T-helper 1 cell treated with Interleukin-12 subunit alpha and Interleukin-12 subunit beta and Interleukin-4 antibody, amounts not matched to agents 30 ng/mL and 1 ng/mL, for 36 hours (primary cell): ENCODE results near the gene ADGRV1. TPM values are rescaled to one million over a fixed set of nuclear protein-coding genes. Genes with fewer than 3 reads are reported as not detected.

ENCODE experiments used
- intact Hi-C: fragments of 100-400 bp; cut with micrococcal nuclease; formaldehyde crosslinking; loops from one replicate; pipeline ENCODE4 v1.15.1; 2024
- total RNA-seq: library from RNA; stranded (reverse); gene quantifications from 2 replicates; pipeline ENCODE4 v1.2.3, GENCODE V29; 2022

ADGRV1 gene, protein sequence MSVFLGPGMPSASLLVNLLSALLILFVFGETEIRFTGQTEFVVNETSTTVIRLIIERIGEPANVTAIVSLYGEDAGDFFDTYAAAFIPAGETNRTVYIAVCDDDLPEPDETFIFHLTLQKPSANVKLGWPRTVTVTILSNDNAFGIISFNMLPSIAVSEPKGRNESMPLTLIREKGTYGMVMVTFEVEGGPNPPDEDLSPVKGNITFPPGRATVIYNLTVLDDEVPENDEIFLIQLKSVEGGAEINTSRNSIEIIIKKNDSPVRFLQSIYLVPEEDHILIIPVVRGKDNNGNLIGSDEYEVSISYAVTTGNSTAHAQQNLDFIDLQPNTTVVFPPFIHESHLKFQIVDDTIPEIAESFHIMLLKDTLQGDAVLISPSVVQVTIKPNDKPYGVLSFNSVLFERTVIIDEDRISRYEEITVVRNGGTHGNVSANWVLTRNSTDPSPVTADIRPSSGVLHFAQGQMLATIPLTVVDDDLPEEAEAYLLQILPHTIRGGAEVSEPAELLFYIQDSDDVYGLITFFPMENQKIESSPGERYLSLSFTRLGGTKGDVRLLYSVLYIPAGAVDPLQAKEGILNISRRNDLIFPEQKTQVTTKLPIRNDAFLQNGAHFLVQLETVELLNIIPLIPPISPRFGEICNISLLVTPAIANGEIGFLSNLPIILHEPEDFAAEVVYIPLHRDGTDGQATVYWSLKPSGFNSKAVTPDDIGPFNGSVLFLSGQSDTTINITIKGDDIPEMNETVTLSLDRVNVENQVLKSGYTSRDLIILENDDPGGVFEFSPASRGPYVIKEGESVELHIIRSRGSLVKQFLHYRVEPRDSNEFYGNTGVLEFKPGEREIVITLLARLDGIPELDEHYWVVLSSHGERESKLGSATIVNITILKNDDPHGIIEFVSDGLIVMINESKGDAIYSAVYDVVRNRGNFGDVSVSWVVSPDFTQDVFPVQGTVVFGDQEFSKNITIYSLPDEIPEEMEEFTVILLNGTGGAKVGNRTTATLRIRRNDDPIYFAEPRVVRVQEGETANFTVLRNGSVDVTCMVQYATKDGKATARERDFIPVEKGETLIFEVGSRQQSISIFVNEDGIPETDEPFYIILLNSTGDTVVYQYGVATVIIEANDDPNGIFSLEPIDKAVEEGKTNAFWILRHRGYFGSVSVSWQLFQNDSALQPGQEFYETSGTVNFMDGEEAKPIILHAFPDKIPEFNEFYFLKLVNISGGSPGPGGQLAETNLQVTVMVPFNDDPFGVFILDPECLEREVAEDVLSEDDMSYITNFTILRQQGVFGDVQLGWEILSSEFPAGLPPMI (N-terminal part only)
- total RNA-seq, result 0.05 TPM in 1 of 2 replicates, not detected in the other

DNA sequence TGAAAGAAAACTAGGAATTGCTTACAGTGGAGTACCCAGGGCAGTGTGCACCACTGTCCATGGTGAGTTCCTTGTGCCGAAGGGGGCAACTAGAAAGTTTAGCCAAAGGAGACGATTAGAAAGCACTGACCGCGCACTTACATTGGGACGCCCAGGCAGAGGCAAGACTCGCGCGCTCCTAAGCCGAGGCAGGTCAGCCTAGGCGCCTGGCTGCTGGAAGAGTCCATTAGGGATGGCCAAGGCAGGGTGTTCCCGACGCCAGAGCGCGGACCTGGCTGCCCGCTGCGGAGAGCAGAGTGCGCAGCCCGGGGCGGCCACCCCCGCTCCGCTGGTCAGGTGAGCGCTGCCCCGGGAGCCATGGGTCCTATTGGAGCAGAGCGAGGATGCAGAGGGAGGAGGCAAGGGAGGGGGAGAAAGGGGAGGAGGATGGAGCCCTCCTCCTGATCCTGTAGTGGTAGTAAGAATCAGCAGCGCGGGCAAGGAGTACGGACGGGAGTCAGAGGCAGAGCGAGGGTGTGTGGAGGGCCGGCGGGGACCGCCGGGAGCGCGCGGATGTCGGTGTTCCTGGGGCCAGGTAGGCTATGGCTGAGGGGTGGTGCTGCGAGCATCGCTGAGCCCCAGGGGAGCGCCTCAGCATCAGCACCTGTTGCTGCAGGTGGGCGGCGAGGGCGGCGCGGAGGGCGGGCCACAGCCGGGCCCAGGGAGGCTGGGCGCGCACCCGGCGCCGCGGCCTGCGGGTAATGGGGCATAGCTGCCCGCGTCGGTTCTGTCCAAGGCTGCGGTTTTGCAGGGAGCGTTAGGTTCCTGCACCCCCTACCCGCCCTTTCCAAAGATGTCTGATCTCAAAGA lies at the start of gene ADGRV1:
TSS of gene ADGRV1 (plus strand) at position 454 of the 849 bp plus-strand sequence. CDS start at position 553, 99 bp downstream.
- intact Hi-C loops, result no loop called here

DNA sequence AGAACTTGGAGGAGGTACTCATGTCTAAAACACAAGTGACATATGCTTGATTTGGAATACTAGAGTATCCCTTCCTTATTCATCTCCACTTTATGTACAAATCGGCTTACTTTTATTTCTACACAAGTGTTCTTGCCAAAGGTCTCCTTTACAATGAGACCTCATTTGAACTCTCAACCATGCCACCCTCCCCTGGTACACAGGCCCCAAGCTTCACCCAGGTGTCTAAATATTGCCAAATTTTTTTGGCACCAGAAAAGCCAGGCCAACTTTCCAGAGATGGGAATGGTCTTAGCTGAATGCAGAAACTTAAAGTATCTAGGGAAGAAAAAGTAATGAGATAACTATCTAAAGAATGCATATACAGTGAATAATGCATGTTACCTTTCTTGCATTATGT lies 48.2 kb upstream of the ADGRV1 start:
- intact Hi-C loops, result no loop called here

DNA sequence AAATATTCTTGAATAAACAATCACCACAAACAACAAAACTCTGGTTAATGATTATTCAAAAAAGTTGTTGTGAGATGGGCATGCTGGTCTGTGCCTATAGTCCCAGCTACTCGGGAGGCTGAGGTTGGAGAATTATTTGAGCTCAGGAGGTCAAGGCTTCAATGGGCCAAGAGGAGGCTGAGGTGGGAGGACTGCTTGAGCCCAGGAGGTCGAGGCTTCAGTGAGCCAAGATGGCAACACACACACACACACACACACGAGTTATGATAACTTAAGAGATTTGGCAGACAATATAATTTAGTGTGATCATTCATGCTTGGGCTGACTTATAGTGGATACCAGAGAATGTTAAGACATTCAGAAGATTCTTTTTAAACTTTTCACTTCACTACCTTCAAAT lies 44.1 kb upstream of the ADGRV1 start:
- intact Hi-C loops, result no loop called here

DNA sequence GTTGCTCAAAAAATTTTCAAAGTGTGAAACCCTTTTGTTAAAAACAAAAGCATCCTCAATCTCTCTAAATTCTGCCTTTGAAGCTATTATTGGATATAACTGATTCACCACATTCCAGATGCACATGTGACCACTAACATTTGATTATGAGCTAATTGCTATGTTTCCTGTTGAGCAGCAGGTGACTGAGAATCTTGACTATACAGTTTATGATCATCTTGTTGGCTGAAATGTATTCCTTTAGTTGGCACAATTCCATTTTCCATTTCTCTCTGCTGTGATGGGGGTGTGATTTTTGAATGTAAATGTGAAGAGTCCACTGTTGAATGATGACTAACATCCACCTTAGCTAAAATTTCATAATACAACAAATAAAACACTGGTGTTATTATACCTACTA lies 39.9 kb upstream of the ADGRV1 start:
- intact Hi-C loops, result loop anchor here (1.0 kb wide), 1 partner anchor 10 kb away; no protein-coding TSS in a partner anchor

DNA sequence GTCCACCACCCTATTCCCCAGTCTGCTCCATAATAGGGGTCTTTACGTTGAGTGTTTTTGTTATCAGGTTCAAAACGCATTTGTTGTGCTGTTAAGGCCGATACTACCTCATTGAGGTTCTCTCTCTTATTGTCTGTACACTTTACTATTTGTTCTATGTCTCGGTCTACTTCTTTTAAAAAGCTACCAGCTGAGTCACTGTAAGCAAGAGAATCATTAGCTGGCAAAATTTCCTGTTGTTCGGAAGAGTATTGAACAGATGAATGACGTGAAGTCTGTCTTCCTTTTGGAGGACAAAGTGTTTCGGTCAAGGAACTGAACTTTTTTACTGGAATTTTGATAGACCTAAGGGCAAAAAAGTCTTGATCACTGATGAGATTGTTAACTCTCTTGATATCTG lies 39.5 kb upstream of the ADGRV1 start:
- intact Hi-C loops, result loop anchor here (1.0 kb wide), 1 partner anchor 9 kb away; no protein-coding TSS in a partner anchor

DNA sequence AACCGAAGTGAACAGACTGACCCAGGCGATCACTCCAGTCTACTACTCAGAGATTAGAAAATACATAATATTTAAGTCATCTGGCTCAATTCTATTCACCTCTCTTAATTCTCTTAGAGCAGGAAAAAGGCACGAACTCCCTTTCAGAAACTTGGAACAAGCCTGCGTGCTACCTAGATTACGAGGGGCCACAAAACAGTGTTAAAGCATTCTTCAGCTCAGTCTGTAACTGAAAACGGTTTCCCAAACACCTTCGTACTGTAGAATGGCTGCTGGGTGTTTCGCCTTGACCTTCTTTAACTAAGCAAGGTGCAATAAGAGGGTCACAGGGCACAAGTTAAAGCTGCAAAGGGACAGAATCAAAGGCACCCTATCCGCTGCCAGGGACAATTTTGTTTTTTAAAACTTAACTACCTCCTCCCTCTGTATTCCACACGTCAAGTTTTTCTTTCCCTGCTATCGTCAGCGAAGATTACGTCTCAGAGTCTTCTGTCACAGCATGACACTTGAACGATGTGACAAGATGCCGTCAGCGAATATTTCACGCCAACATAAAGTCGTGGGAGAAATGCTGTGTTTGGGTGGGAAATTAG lies 29.9 kb upstream of the ADGRV1 start:
- intact Hi-C loops, result loop anchor here (1.0 kb wide), 3 partner anchors 9 to 119 kb away; partner anchors contain the start of genes CETN3, MBLAC2 and POLR3G

DNA sequence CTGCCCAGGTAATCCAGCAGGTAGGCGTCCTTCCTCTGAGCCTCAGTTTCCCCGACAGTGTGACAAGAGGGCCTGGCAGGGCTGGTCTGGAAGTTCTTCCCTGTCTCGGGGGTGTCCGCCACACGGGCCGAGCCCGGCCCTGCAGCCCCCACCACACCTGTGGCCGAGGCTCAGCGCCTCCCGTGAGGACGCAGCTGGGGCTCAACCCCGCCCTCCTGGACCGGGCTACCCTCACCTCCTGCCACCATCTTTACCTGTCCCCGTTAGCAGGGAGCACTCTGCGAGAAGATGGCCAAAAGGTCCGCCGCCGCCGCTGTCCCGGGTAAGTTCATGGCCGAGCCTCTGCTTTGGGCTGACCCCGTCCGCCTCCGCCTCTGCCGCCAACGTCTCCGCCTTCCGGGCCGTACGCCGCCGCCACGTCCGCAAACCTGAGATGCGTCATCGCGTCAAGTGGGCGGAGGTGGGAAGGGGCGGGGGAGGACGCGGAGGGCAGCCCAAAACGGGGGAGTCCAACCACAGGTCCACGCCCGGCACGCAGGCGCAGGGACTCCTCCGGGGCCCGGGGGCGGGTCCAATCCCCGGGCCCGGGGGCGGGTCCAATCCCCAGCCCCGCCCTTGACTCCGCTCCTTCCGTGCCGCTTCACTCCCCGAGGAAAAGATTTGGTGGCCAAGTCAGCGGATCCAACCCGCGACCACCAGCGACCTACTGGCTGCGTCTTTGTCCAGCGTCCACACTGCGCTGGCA lies 29.2 kb upstream of the ADGRV1 start, which contains the start of gene LYSMD3:
TSS of gene LYSMD3 (minus strand) at position 391 of the 745 bp plus-strand sequence. CDS start 4,295 bp downstream, outside the sequence.
- intact Hi-C loops, result loop anchor here (1.0 kb wide), 2 partner anchors 55 to 120 kb away; partner anchors contain the start of genes CETN3, MBLAC2 and POLR3G

DNA sequence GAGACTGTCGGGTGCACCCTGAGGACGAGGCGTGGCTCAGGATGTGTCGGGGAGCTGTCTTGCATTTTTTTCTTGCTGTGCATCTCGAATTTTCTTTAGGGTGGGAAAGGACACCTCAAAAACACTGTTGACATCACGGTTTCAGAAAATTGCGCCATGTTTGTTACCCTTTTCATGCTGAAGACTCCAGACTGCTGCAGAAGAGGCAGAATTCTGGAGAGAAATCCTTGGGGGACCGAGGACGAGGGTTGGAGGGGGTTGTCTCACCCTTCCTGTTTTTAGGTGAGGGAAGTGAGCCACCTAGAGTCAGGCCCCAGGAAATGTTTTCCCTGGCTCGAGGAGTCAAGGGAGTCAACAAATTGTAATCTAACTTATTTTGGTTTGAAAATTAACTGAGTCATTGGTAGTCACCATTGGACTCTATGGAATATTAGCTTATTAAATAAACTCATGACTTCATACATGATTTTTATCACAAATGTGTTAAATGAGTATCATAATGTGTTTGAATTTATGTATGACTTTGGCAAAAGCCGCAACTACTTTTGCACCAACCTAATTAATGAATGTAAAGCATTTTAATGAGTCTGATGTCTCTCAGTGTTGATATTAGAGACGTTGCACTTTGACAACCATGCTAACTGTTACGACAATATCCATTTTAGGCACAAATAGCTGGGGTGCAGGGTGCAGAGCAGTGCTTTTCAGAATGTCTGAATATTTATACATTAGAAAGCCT lies 28.5 kb upstream of the ADGRV1 start:
- intact Hi-C loops, result loop anchor here (1.0 to 10.0 kb wide), 7 partner anchors 56 to 1801 kb away; partner anchors contain the start of genes CETN3, MBLAC2 and POLR3G

DNA sequence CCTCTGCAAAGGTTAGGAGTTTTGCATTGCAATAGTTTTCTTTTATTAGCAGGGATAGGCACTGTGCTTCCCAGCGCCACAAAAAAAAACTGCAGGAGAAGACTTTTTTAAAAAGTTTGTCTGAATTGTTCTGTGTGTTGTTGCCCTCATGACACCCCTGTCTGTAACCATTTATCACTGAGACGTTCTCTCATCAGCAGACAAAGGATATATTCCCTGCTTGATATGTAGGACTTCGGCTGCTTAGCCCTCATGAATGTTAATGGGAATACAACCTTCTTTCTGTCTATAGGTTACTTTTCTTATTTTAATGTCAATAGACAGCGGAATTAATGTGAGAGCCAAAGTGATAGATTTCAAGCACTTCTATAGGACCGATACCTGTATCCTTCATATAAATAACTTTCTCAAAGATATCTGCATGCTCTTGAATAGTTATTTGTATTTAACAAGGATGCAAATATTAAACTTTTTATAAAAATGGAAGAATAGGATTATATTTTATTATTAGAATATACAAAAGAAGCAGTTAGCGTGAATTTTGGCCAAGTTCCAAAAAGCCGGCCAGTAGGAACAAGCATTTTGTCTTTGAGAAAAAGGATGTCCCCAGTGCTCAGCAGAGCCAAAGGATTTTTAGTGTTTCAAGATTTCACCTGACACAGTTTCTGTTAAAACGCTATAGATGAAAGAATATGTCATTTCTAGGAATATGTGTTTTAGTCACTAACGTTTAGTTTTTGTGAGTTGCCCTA lies 27.7 kb upstream of the ADGRV1 start:
- intact Hi-C loops, result loop anchor here (1.0 to 10.0 kb wide), 5 partner anchors 92 to 1802 kb away; no protein-coding TSS in a partner anchor

DNA sequence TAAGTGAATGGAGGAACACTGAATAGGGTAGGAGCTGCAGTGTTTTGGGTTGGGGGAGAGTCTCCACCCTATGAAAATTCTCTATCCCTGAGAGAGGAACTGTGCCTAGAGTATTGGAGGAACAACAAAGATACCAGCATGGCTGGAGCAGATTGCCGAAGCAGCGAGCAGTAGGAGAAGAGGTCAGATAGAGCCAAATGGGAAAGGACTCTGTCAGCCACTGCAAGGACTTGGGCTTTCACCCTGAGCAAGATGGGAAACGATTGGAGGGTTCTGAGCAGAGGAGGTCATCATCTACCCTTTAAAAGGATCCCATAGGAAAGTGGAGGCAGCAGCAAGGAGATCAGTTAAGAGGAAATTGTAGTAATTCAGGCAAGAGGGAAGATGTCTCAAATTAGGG lies 24.8 kb upstream of the ADGRV1 start:
- intact Hi-C loops, result loop anchor here (10.0 kb wide), 1 partner anchor 269 kb away; no protein-coding TSS in a partner anchor

DNA sequence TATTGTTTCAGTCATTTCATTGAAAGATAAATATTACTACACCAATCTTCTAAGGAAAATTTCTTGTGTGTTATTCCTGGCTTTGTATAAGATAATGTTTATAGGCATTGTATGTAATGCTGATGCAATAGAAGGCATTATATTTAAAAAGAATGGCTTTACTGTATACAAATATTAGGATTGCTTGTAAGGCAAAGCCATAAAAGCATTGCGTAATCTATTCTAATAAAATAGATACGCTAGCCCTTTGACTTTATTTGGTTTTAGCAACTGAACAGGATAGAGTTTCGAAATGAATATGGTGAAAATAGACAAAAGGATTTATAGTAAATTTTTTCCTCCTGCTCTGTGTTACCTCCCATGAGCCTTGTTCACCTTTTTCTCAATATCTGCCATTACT lies 23.7 kb upstream of the ADGRV1 start:
- intact Hi-C loops, result loop anchor here (10.0 kb wide), 1 partner anchor 270 kb away; no protein-coding TSS in a partner anchor

DNA sequence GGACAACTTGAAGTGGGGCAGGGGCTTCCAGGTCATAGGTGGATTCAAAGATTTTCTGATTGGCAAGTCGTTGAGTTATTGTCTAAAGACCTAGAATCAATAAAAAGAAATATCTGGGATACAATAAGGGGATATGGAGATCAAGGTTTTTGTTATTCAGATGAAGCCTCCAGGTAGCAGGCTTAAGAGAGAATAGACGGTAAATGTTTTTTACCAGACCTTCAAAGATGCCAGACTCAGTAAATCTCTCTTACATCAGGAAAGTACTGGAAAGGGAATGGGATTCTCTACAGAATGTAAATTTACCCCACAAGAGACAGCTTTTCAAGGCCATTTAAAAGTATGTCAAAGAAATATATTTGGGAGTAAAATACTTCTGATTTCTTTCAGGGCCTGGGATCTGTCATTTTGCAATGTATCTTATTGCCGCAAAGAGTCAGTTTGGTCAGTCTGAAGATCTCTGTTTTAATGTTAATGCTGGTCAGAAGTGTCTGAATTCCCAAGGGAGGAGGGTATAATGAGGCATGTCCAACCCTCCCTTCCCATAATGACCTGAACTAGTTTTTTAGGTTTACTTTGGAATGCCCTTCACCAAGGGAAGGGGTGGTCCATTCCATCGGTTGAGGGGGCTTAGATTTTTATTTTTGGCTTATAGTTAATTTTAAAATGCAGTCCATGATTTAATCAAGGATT lies 15.6 kb upstream of the ADGRV1 start:
- intact Hi-C loops, result no loop called here

DNA sequence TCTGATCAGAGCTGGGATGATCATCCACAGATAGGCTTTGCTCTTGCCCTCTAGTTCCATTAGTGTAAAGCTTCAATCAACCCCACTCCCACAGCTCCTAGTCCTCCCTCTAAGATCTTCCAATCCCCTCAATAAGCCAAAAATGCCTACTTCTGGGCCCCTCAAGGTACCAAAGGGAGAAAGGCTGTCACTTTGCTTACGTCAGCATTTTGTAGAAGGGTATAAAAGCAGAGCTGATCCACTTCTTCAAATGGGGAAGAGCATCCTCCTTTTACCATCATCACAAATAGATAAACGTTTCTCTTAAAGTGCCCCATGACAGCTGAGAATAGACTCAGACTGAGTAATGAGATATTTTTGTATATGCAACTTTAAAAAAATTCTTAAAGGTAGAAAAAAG lies 13.1 kb upstream of the ADGRV1 start:
- intact Hi-C loops, result no loop called here

DNA sequence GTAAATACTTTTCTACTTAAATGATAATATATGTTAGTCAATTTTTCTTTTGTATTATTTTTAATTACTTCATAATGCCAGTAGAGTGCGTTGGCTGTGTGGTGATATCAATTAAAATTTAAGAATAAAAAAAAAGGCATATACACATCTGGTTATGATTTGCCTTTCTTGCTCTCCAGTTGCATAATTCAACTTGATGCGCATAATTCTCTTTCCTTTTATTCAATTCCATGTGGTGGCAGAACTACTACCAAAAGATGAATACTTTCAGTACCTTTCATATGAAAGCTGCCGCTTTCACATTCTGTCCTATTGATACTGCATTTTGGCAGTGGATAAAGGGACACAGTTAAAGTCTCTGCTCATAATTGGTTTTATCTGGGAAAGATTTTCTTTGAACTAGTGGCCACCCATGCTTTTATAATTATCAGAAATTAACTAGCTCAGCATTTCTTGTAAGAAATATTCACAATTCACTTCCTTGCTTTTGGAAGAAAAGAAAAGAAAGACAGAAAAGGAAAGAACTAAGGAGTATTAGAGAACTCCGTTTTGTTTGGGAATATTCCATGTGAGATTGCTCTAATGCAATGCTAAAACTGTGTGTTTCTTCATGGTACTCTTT lies 12.3 kb upstream of the ADGRV1 start:
- intact Hi-C loops, result no loop called here

DNA sequence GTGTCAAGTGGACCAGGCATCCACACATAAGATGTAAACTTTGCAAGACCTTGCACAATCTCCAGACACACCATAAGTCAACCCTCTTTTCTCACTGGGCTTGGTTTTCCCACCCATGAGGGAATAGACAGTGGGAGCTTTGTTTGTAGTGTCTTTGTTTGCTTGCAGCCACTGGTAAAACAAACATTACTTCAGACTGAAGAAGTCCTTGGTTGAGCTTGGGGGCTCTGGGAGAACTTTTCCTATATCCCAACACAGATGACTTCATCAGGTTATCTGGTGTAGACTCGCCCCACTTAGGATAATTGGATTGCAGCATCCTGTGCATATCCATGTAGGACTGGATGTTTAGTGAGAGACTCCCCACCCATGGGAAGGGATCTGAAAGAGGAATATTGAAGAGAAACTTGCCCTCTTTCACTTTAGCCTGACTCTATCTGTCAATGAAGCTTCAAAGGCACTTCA lies 11.5 kb upstream of the ADGRV1 start:
- intact Hi-C loops, result no loop called here

DNA sequence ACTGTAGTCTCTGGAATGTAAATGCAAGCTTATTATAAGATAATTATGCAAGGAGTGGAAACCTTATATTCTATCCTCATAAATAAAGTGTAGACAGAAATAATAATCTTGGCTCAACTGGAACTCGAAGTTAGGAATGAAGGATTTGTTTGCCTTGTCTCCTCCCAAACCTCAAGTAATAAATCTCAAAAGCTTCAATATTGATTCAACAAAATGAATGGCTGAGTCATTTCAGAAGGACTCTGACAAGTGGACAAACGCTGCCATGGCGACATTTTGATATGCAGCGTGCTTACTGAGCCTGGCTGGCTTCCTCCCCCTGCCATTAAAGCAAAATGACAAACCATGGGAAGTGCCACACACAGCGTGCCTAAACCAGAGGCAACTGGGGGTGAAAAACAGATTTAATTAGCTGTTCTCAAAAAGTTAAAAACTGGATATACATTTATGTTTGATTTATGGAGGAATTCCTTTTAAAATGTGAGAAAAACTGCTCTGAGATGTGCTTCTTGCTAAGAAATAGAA lies 10.5 kb upstream of the ADGRV1 start:
- intact Hi-C loops, result no loop called here
